Effector memory CD4-positive, alpha-beta T cell (primary cell): ENCODE results near the gene GPM6B.

Experiments used
- DNase-seq, 3 donors: peaks; one replicate each; pipeline ENCODE4 v3.0.0-alpha.2; 2020
- H3K27ac ChIP-seq: 2 replicates; pipeline ENCODE4 v1.7.0; 2013; ENCODE audit warnings: mild to moderate bottlenecking, low read length, moderate library complexity; ENCODE audit not compliant: insufficient read depth, poor library complexity, severe bottlenecking
- H3K27me3 ChIP-seq: replicated peaks from 2 replicates; pipeline ENCODE4 v1.7.0; 2013; ENCODE audit warnings: mild to moderate bottlenecking, low read length; ENCODE audit not compliant: insufficient read depth, control insufficient read depth, poor library complexity, severe bottlenecking
- H3K36me3 ChIP-seq: 2 replicates; pipeline ENCODE4 v1.7.0; 2013; ENCODE audit warnings: mild to moderate bottlenecking, low read length, moderate library complexity; ENCODE audit not compliant: control insufficient read depth, insufficient read depth
- H3K4me1 ChIP-seq: 2 replicates; pipeline ENCODE4 v1.7.0; 2013; ENCODE audit warnings: low read length, mild to moderate bottlenecking; ENCODE audit not compliant: control insufficient read depth, insufficient read depth, poor library complexity, severe bottlenecking
- H3K4me3 ChIP-seq: 2 replicates; pipeline ENCODE4 v1.7.0; 2013; ENCODE audit warnings: low read length, low read depth, mild to moderate bottlenecking; ENCODE audit not compliant: insufficient read depth, poor library complexity, severe bottlenecking
- H3K9me3 ChIP-seq: 2 replicates; pipeline ENCODE4 v1.7.0; 2013; ENCODE audit warnings: mild to moderate bottlenecking, low read length, moderate library complexity; ENCODE audit not compliant: control insufficient read depth

The GPM6B gene

DNA sequence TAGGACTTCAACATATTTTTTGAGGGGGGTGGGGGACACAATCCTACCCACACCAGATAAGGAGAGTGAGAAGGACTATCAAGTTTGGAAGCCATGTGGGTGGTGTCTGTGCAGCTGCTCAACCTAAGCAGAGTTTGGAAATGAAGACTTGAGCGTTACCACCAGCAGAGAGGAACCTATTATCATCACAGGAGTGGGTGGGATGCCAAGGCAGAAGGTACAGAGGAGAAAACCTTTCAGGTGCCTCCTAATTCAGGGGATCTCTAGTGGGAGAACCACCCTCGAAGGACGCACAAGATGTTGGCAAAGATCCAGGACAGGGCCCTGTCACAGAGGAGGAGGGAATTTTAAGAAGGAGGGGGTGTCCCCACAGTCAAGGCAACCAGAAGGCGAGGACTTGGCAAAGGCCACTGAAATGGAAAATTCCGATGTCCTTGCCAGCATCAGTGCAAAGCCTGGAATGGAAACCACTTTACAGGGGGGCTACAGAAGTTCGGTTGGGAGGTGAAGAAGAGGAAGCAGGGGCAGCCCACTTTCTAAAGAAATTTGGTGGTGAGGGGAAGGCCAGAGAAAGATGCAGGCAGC, 8.4 kb upstream of the GPM6B start:
- DNase-seq = no peak
- Histone ChIP-seq H3K36me3 (no peaks in the 10 kb centered on the region), H3K4me1 (no peaks in the 10 kb centered on the region), H3K27me3 (no peaks in the 10 kb centered on the region), H3K4me3 (no peak overlapping the region), H3K27ac (no peak overlapping the region), H3K9me3 (no peaks in the 10 kb centered on the region)

DNA sequence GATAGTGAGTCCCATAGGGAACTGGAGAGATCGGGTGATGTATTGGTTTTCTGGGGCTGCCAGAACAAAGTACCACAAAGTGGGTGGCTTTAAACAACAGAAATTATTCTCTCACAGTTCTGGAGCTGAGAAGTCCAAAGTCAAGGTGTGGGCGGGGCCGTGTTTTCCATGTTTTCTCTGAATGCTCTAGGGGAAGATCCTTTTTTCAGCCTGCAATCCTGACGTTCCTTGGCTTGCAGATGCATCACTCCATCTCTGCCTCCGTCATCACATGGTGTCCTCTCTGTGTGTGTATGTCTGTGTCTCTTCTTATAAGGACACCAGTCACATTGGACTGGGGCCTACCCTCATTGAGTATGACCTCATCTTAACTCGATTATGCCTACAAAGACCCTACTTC, 7.9 kb upstream of the GPM6B start:
- no peak overlapping the region for H3K27ac ChIP-seq
- no peak for DNase-seq
- H3K4me3 ChIP-seq = no peak overlapping the region
- H3K9me3 ChIP-seq = no peaks in the 10 kb centered on the region
- H3K27me3 ChIP-seq = no peaks in the 10 kb centered on the region
- no peaks in the 10 kb centered on the region for H3K36me3 ChIP-seq
- no peaks in the 10 kb centered on the region for H3K4me1 ChIP-seq

DNA sequence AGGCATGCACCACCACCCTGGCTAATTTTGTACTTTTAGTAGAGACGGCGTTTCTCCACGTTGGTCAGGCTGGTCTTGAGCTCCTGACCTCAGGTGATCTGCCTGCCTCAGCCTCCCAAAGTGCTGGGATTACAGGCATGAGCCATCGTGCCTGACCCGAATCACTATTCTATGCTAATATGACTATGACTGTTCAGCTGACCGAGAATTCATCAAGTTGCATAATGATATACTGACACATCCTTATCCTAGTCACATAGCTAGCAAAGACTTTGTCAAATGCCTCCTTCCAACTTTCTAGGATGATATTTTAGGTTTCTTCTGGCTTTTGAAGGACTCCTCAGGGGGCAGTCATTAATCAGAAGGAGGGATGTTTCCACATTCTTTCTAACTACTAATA, 4.8 kb upstream of the GPM6B start:
- no peaks in the 10 kb centered on the region for H3K27me3 ChIP-seq
- no peak overlapping the region for H3K27ac ChIP-seq
- H3K9me3 ChIP-seq = no peaks in the 10 kb centered on the region
- no peak overlapping the region for H3K4me3 ChIP-seq
- no peaks in the 10 kb centered on the region for H3K36me3 ChIP-seq
- DNase-seq = no peak
- no peaks in the 10 kb centered on the region for H3K4me1 ChIP-seq

DNA sequence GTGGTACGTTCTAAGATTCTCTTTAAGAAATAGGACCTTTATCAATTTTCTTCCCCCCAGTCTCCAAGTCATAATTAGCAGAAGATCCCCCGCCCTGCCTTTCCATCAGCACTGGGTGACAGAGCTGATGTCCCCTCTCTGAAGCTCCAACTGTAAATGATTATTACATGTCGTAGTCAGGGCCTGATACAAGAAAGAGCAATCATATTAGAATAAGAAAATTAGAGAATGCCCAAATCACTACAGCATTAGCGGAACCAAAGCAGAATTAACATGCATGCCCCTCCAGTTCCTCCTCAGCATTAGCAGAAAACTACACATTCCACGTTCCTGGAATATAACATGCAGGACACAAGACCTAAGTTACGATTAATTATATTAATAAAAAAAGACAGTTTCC, 717 bp downstream of the GPM6B start:
- Histone ChIP-seq H3K27ac (no peak overlapping the region), H3K9me3 (no peaks in the 10 kb centered on the region), H3K36me3 (no peaks in the 10 kb centered on the region), H3K27me3 (no peaks in the 10 kb centered on the region), H3K4me3 (no peak overlapping the region), H3K4me1 (no peaks in the 10 kb centered on the region)
- no peak for DNase-seq

DNA sequence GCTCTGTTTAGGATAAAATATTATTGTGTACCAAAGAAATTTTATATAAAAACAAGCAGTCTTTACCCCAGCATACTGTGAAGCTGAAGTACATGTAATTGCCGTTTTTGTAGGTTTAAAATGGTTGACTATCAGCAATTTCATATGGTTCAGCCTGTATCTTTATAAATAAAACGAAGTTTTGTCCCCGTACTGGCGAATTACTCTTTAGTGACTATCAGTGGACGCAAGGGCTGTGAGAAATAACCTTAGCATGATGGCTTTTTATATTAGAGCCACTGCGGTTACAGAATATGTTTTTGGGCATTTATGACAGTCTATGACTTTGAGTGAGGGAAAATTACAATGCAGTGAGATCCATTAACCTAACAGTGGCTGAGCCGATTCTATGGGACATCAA, 1.2 kb downstream of the GPM6B start:
- Histone ChIP-seq H3K4me3 (no peak overlapping the region), H3K27me3 (no peaks in the 10 kb centered on the region), H3K27ac (no peak overlapping the region), H3K9me3 (no peaks in the 10 kb centered on the region), H3K36me3 (no peaks in the 10 kb centered on the region), H3K4me1 (no peaks in the 10 kb centered on the region)
- DNase-seq = no peak

DNA sequence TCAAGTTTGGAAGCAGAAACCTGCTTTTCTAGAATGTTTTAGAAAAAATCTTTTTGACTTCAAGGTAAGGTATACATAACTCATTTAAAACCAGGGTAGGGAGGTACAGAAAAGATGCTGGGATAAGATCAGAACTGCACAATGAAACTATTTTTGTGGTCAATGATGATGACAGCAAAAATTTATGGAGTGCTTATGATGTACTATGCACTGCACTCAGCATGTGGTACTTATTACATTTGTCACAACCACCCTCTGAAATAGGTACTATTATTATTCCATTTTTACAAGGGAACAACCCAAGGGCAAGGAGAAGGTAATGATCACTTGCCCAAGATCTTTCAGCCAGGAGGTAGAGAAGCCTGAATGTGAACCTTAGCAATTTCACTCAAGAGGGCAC, 8.0 kb downstream of the GPM6B start:
- H3K9me3 ChIP-seq = no peaks in the 10 kb centered on the region
- no peaks in the 10 kb centered on the region for H3K27me3 ChIP-seq
- no peak overlapping the region for H3K4me3 ChIP-seq
- H3K27ac ChIP-seq = no peak overlapping the region
- no peak for DNase-seq
- H3K4me1 ChIP-seq = no peaks in the 10 kb centered on the region
- H3K36me3 ChIP-seq = no peaks in the 10 kb centered on the region

DNA sequence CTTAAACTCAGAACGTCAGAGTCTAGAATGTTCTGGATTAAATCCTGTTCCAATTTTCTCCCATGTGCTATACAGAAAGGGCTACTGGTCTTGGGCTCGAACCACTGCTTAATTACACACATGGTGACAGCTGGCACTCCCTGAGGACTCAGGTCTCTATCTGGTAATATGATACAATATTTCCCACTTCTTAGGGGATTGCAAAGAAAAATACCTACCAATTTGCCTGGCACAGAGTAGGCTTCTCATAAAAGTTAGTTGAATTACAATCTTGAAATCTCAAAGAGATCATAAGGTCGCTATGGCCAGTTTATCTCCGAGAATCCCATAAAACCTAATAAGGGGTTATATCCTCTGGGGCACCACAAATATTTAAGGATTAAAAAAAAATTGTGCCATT, 8.6 kb downstream of the GPM6B start:
- Histone ChIP-seq H3K4me3 (no peak overlapping the region), H3K9me3 (no peaks in the 10 kb centered on the region), H3K36me3 (no peaks in the 10 kb centered on the region), H3K27me3 (no peaks in the 10 kb centered on the region), H3K4me1 (no peaks in the 10 kb centered on the region), H3K27ac (no peak overlapping the region)
- no peak for DNase-seq

DNA sequence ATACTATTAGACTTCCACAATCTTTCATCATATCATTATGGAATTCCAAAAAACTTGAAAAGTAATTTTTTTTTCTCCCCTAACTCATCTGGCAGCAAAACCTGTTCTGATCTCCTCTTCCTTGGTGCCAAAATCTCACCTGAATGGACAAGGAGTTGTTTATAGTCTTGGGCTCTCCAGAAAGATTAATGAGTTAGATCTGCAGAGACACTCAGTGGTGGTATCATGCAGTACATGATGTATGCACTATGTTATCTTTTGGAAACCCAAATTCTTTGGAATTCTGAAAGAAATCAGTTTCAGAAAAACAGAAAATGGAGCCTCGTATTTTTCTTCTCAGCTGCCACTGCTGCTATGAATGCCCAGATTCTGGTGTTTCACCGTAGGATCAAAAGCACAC, 11.7 kb downstream of the GPM6B start:
- Histone ChIP-seq H3K27me3 (no peaks in the 10 kb centered on the region), H3K36me3 (no peaks in the 10 kb centered on the region), H3K9me3 (no peaks in the 10 kb centered on the region), H3K27ac (no peak overlapping the region), H3K4me1 (no peaks in the 10 kb centered on the region), H3K4me3 (no peak overlapping the region)
- no peak for DNase-seq

DNA sequence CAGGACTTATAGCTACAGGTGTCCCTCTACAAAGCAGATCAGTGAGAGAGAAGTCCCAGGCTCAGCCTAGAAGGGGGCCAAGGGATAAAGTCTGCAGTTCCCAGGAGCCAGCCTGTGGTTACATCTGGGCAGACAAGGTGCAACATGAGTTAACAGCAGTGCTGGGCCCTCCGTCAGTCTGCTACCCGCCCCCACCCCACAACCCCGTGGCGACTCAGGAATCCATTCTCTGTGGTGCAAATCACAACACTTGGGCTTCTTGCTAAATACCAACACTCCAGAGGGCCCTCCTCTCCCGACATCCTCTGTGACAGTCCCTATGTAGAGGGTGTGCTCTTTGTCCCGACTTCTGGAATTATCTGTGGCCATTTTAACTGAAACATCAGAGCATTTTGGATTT, 13.8 kb downstream of the GPM6B start:
- no peaks in the 10 kb centered on the region for H3K9me3 ChIP-seq
- no peak overlapping the region for H3K4me3 ChIP-seq
- no peaks in the 10 kb centered on the region for H3K4me1 ChIP-seq
- no peaks in the 10 kb centered on the region for H3K36me3 ChIP-seq
- DNase-seq = no peak
- no peaks in the 10 kb centered on the region for H3K27me3 ChIP-seq
- H3K27ac ChIP-seq = no peak overlapping the region

DNA sequence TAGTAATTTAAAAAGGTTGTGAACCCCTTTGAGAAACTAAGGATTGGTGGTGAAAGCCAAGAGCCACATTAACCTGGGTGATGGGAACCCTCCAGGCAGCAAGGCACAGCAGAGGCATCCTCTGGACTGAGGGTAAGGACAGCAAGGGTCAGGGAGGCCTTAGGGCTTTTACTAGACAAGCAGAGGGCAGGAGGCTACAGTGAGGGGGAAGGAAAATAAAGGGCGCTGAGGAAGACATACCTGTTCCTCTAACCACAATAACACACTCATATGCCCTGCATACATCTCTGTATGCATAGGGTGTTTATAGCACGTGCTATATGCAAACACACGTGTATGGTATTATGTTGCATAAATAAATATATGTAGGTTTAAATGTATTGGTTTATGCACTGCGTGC, 18.7 kb downstream of the GPM6B start:
- no peak for DNase-seq
- Histone ChIP-seq H3K4me3 (no peak overlapping the region), H3K27me3 (no peaks in the 10 kb centered on the region), H3K27ac (no peak overlapping the region), H3K36me3 (no peaks in the 10 kb centered on the region), H3K4me1 (no peaks in the 10 kb centered on the region), H3K9me3 (no peaks in the 10 kb centered on the region)

DNA sequence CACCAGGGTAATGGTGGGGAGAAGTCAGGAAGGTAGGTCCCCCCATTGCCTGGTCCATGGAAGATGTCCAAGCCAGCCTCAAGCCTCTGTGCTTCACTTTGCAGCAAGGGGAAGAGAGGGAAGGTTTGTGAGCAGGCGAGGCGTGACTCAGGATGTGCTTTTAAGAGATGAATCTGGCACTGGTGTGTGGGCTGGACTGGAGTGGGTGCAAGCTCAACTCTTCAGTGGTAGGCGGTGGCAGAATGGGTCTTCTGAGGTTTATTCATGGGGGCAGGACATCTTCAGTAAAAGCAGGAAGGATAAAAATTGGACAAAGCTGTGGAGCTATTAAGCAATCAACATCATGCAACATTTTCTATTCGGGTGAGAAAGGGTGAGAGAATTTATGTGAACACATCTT, 19.4 kb downstream of the GPM6B start:
- Histone ChIP-seq H3K4me1 (no peaks in the 10 kb centered on the region), H3K4me3 (no peak overlapping the region), H3K9me3 (no peaks in the 10 kb centered on the region), H3K36me3 (no peaks in the 10 kb centered on the region), H3K27me3 (no peaks in the 10 kb centered on the region), H3K27ac (no peak overlapping the region)
- DNase-seq = no peak
